CD4-positive, CD25-positive, alpha-beta regulatory T cell (primary cell): ENCODE data around the gene SSTR4. TPM values are rescaled to one million over a fixed set of nuclear protein-coding genes. Genes with fewer than 3 reads are reported as not detected.

Experiments used
- ATAC-seq, 2 donors: fragments of 150-1000 bp; cut with Tn5 transposase; one replicate each; pipeline ENCODE4 v1.10.0; 2021; ENCODE audit warnings: low read depth in 2 of 2, moderate number of reproducible peaks in 2 of 2, moderate library complexity in 1 of 2
- DNase-seq, 3 donors: peaks; one replicate each; pipeline versions ENCODE4 v3.0.0 to v3.0.0-alpha.2; 2012 to 2022; ENCODE audit warnings: mixed read lengths in 1 of 3
- H3K27ac ChIP-seq: one replicate; pipeline ENCODE4 v1.7.0; 2013; ENCODE audit warnings: mild to moderate bottlenecking, low read length; ENCODE audit not compliant: insufficient read depth, poor library complexity, severe bottlenecking
- H3K27me3 ChIP-seq: one replicate; pipeline ENCODE4 v1.7.0; 2013; ENCODE audit warnings: low read length; ENCODE audit not compliant: control insufficient read depth, insufficient read depth
- H3K36me3 ChIP-seq: one replicate; pipeline ENCODE4 v1.7.0; 2013; ENCODE audit warnings: mild to moderate bottlenecking, low read length, moderate library complexity; ENCODE audit not compliant: control insufficient read depth, insufficient read depth
- H3K4me1 ChIP-seq: 2 replicates; pipeline ENCODE4 v1.7.0; 2013; ENCODE audit warnings: mild to moderate bottlenecking, low read length; ENCODE audit not compliant: insufficient read depth, control insufficient read depth, poor library complexity, severe bottlenecking
- H3K4me3 ChIP-seq: one replicate; pipeline ENCODE4 v1.7.0; 2013; ENCODE audit warnings: low read depth, mild to moderate bottlenecking, low read length, moderate library complexity
- H3K9me3 ChIP-seq, 2 experiments: 1 replicate in 1 of 2; 2 replicates in 1 of 2; pipeline ENCODE4 v1.7.0; 2013; ENCODE audit warnings: low read length in 2 of 2, mild to moderate bottlenecking in 1 of 2, moderate library complexity in 1 of 2; ENCODE audit not compliant: control insufficient read depth in 2 of 2
- H3K27ac Mint-ChIP-seq, 3 donors: one replicate each; pipeline ENCODE4 v1.8.0; 2020 to 2022; ENCODE audit warnings: mild to moderate bottlenecking in 3 of 3, mixed read lengths in 3 of 3, moderate library complexity in 2 of 3
- H3K27me3 Mint-ChIP-seq: one replicate; pipeline ENCODE4 v1.8.0; 2022; ENCODE audit warnings: mild to moderate bottlenecking, mixed read lengths
- H3K36me3 Mint-ChIP-seq: one replicate; pipeline ENCODE4 v1.8.0; 2020; ENCODE audit warnings: mixed read lengths
- H3K4me1 Mint-ChIP-seq, 4 donors: one replicate each; pipeline ENCODE4 v1.8.0; 2020 to 2022; ENCODE audit warnings: mixed read lengths in 4 of 4, mild to moderate bottlenecking in 1 of 4
- H3K4me3 Mint-ChIP-seq, 4 donors: one replicate each; pipeline ENCODE4 v1.8.0; 2020 to 2022; ENCODE audit warnings: mild to moderate bottlenecking in 4 of 4, mixed read lengths in 4 of 4, moderate library complexity in 3 of 4
- H3K9me3 Mint-ChIP-seq, 7 donors: one replicate each; pipeline ENCODE4 v1.8.0; 2020 to 2022; ENCODE audit warnings: mixed read lengths in 7 of 7, mild to moderate bottlenecking in 3 of 7, moderate library complexity in 2 of 7
- polyA plus RNA-seq, 4 donors: library from polyadenylated mRNA; unstranded; fragments of 300-500 nt; fragmentation: Illumina TruSeq; gene quantifications; one replicate each; pipeline ENCODE4 v1.2.3, GENCODE V29; 2021
- total RNA-seq: library from RNA; stranded (reverse); gene quantifications from one replicate; pipeline ENCODE4 v1.2.3, GENCODE V29; 2022

Gene SSTR4
- total and polyA plus RNA-seq, 5 donors from 2014 or later, result not detected

- Mint-ChIP-seq H3K27me3 (peaks cover 14% of the 10 kb centered on the region), H3K36me3 (no peaks in the 10 kb centered on the region), H3K4me3 (no peak overlapping the region), H3K27ac (no peak overlapping the region), H3K9me3 (peaks cover 0 to 2% (median 0%) of the 10 kb centered on the region in 7 donors), H3K4me1 (no peaks in the 10 kb centered on the region)
- no peaks in the 10 kb centered on the region for H3K4me1 ChIP-seq
- H3K9me3 ChIP-seq, result no peaks in the 10 kb centered on the region
- no peak overlapping the region for H3K4me3 ChIP-seq
- DNase-seq (no peak), ATAC-seq (no peak)
- H3K27ac ChIP-seq, result no peak overlapping the region
- no peaks in the 10 kb centered on the region for H3K27me3 ChIP-seq
- H3K36me3 ChIP-seq, result no peaks in the 10 kb centered on the region
Observed at GRCh38 chr20:23063168-23063567, 28.1 kb downstream of the SSTR4 start.

- Histone ChIP-seq H3K4me1 (no peaks in the 10 kb centered on the region), H3K36me3 (no peaks in the 10 kb centered on the region), H3K27ac (no peak overlapping the region), H3K4me3 (no peak overlapping the region), H3K27me3 (no peaks in the 10 kb centered on the region), H3K9me3 (no peaks in the 10 kb centered on the region)
- Mint-ChIP-seq H3K36me3 (no peaks in the 10 kb centered on the region), H3K4me3 (no peak overlapping the region), H3K27me3 (peaks cover 15% of the 10 kb centered on the region), H3K27ac (no peak overlapping the region), H3K4me1 (no peaks in the 10 kb centered on the region), H3K9me3 (peaks cover 0 to 2% (median 0%) of the 10 kb centered on the region in 7 donors)
- ATAC-seq, result no peak
- DNase-seq, result no peak
Observed at GRCh38 chr20:23063581-23063980, 28.5 kb downstream of the SSTR4 start.

GRCh38 chr20:23065266-23066201, 30.4 kb downstream of the SSTR4 start:
- Histone ChIP-seq H3K36me3 (no peaks in the 10 kb centered on the region), H3K9me3 (no peaks in the 10 kb centered on the region), H3K27me3 (peaks cover 3% of the 10 kb centered on the region), H3K4me1 (no peaks in the 10 kb centered on the region), H3K4me3 (no peak overlapping the region), H3K27ac (no peak overlapping the region)
- no peaks in the 10 kb centered on the region for H3K36me3 Mint-ChIP-seq
- DNase-seq (no peak), ATAC-seq (no peak)
- peaks cover 9% of the 10 kb centered on the region for H3K27me3 Mint-ChIP-seq
- H3K4me3 Mint-ChIP-seq, result no peak overlapping the region
- peaks cover 0 to 2% (median 0%) of the 10 kb centered on the region in 7 donors for H3K9me3 Mint-ChIP-seq
- H3K27ac Mint-ChIP-seq, result no peak overlapping the region
- no peaks in the 10 kb centered on the region for H3K4me1 Mint-ChIP-seq

DNA sequence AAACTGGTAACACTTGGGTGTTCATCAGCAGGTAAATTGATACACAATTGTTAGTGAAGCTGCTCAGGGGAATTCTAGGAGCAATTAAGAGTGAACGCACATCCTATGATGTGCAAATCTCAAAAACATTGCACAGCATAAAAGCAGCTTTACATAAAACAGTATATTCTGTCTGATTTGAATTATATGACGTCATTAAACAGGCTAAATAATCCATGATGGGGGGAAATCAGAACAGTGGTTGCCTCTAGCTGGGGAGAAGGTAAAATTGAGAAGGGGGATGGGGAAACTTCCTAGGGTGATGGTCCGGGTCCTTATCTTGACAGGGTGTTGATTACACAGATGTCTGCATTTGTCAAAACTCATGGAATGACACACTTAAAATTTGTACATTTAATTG, 31.7 kb downstream of the SSTR4 start:
- H3K4me3 ChIP-seq, result no peak overlapping the region
- no peaks in the 10 kb centered on the region for H3K36me3 Mint-ChIP-seq
- peaks cover 3% of the 10 kb centered on the region for H3K27me3 ChIP-seq
- H3K27me3 Mint-ChIP-seq, result peaks cover 8% of the 10 kb centered on the region
- ATAC-seq (no peak), DNase-seq (no peak)
- no peaks in the 10 kb centered on the region for H3K4me1 Mint-ChIP-seq
- H3K4me1 ChIP-seq, result no peaks in the 10 kb centered on the region
- no peak overlapping the region for H3K27ac Mint-ChIP-seq
- H3K9me3 Mint-ChIP-seq, result peaks cover 0 to 2% (median 0%) of the 10 kb centered on the region in 7 donors
- H3K36me3 ChIP-seq, result no peaks in the 10 kb centered on the region
- H3K9me3 ChIP-seq, result no peaks in the 10 kb centered on the region
- H3K27ac ChIP-seq, result no peak overlapping the region
- no peak overlapping the region for H3K4me3 Mint-ChIP-seq

- H3K4me1 Mint-ChIP-seq, result no peaks in the 10 kb centered on the region
- Histone ChIP-seq H3K27me3 (peaks cover 3% of the 10 kb centered on the region), H3K27ac (no peak overlapping the region), H3K9me3 (no peaks in the 10 kb centered on the region), H3K4me1 (no peaks in the 10 kb centered on the region), H3K36me3 (no peaks in the 10 kb centered on the region), H3K4me3 (no peak overlapping the region)
- no peaks in the 10 kb centered on the region for H3K36me3 Mint-ChIP-seq
- H3K27ac Mint-ChIP-seq, result no peak overlapping the region
- no peak for ATAC-seq
- peaks cover 8% of the 10 kb centered on the region for H3K27me3 Mint-ChIP-seq
- no peak for DNase-seq
- H3K9me3 Mint-ChIP-seq, result peaks cover 0 to 2% (median 0%) of the 10 kb centered on the region in 7 donors
- no peak overlapping the region for H3K4me3 Mint-ChIP-seq
Observed at GRCh38 chr20:23068283-23068682, 33.2 kb downstream of the SSTR4 start.

DNA sequence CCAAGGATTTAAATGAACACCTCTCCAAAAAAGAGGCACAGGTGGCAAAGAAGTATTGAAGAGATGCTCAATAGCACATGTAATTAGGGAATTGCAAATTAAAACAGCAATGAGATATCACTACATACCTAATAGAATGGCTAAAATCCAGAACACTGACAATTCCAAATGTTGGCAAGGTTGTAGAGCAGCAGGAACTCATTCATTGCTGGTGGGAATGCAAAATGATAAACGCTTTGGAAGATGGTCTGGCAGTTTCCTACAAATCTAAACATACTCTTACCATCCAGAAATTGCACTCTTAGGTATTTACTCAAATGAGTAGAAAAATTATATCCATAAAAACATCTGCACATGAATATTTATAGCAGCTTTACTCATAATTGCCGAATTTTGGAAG, 34.0 kb downstream of the SSTR4 start:
- H3K27ac Mint-ChIP-seq, result no peak overlapping the region

GRCh38 chr20:23071398-23071797, 36.3 kb downstream of the SSTR4 start:
- H3K4me1 Mint-ChIP-seq, result no peaks in the 10 kb centered on the region
- H3K9me3 Mint-ChIP-seq, result no peaks in the 10 kb centered on the region
- peaks cover 3% of the 10 kb centered on the region for H3K27me3 ChIP-seq
- no peaks in the 10 kb centered on the region for H3K36me3 Mint-ChIP-seq
- no peaks in the 10 kb centered on the region for H3K36me3 ChIP-seq
- no peak overlapping the region for H3K4me3 Mint-ChIP-seq
- peaks cover 4% of the 10 kb centered on the region for H3K27me3 Mint-ChIP-seq
- no peak overlapping the region for H3K4me3 ChIP-seq
- H3K9me3 ChIP-seq, result no peaks in the 10 kb centered on the region
- H3K27ac ChIP-seq, result no peak overlapping the region
- ATAC-seq, result no peak
- H3K27ac Mint-ChIP-seq, result no peak overlapping the region
- DNase-seq, result no peak
- H3K4me1 ChIP-seq, result no peaks in the 10 kb centered on the region

More for the DNA sequence above, 34.0 kb downstream of the SSTR4 start:
- ATAC-seq (no peak), DNase-seq (no peak)
- Mint-ChIP-seq H3K4me3 (no peak overlapping the region), H3K27me3 (peaks cover 8% of the 10 kb centered on the region), H3K36me3 (no peaks in the 10 kb centered on the region), H3K9me3 (no peaks in the 10 kb centered on the region), H3K4me1 (no peaks in the 10 kb centered on the region)
- Histone ChIP-seq H3K4me3 (no peak overlapping the region), H3K27me3 (peaks cover 3% of the 10 kb centered on the region), H3K9me3 (no peaks in the 10 kb centered on the region), H3K36me3 (no peaks in the 10 kb centered on the region), H3K4me1 (no peaks in the 10 kb centered on the region), H3K27ac (no peak overlapping the region)

GRCh38 chr20:23071996-23072395, 36.9 kb downstream of the SSTR4 start:
- Mint-ChIP-seq H3K27ac (no peak overlapping the region), H3K27me3 (peaks cover 10% of the 10 kb centered on the region), H3K36me3 (no peaks in the 10 kb centered on the region), H3K9me3 (no peaks in the 10 kb centered on the region), H3K4me3 (no peak overlapping the region), H3K4me1 (no peaks in the 10 kb centered on the region)
- no peak for DNase-seq
- no peak for ATAC-seq
- Histone ChIP-seq H3K4me1 (no peaks in the 10 kb centered on the region), H3K27ac (no peak overlapping the region), H3K27me3 (peaks cover 3% of the 10 kb centered on the region), H3K4me3 (no peak overlapping the region), H3K9me3 (no peaks in the 10 kb centered on the region), H3K36me3 (no peaks in the 10 kb centered on the region)
